ENCODE results near the gene COL13A1. TPM values are rescaled to one million over a fixed set of nuclear protein-coding genes. Genes with fewer than 3 reads are reported as not detected.
A peak's percentile ranks its signal among the peaks of the same experiment; 100 is the strongest.

COL13A1 gene
- total RNA-seq, 4 donors from 2014 or later: 2.0 to 3.8 TPM; not detected in 2

GRCh38 chr10:69800665-69801064, 1.0 kb upstream of the COL13A1 start:
- H3K27me3 ChIP-seq: peaks cover 0 to 60% (median 2%) of the 10 kb centered on the region in 4 donors
- H3K36me3 ChIP-seq: no peaks in the 10 kb centered on the region
- H3K9me3 ChIP-seq: peaks cover 0 to 5% (median 1%) of the 10 kb centered on the region in 3 donors
- 77 to 91% methylated on average over 2 of the region's 2 CpGs for WGBS, 2 donors
- H3K4me3 ChIP-seq: no peak overlapping the region
- intact Hi-C loops (cut with DNase I): loop anchor here (10.0 kb wide), 2 partner anchors 114 to 156 kb away; no protein-coding TSS in a partner anchor
- no peak overlapping the region for H3K27ac ChIP-seq
- peaks cover 8 to 34% (median 9%) of the 10 kb centered on the region in 3 donors for H3K4me1 ChIP-seq
- DNase-seq: no peak
- TF ChIP-seq CTCF (IDR thresholded peaks at IDR 0.05) (no peak), POLR2A (IDR thresholded peaks at IDR 0.05) (no peak)

DNA sequence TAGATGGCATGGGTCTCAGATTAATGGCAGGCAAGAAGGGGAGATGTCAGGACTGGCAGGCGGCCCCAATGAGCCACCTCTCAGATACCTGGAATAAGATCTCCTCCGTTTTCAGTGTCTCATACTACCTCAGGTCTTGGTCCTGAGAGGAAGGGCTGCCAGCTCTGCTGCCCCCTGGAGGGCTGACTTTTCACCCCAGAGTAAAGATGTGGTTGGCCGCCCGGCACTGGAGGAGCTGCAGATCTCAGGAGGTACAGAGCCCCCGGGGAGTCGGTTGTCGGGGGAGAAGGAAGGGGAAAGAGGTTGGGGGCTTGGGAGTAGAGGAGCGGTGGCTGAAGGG, 642 bp upstream of the COL13A1 start:
- no peaks in the 10 kb centered on the region for H3K36me3 ChIP-seq
- H3K4me1 ChIP-seq: peaks cover 8 to 34% (median 9%) of the 10 kb centered on the region in 3 donors
- peaks cover 0 to under 1% (median 0%) of the 10 kb centered on the region in 3 donors for H3K9me3 ChIP-seq
- intact Hi-C loops (cut with DNase I): loop anchor here (10.0 kb wide), 2 partner anchors 114 to 156 kb away; no protein-coding TSS in a partner anchor
- 12 to 18% methylated on average over 5 to 8 of the region's 8 CpGs for WGBS, 2 donors
- H3K27ac ChIP-seq: peak overlapping the region in 1 of 4 donors; percentile 57
- DNase-seq: no peak
- H3K27me3 ChIP-seq: peaks cover 0 to 58% (median 2%) of the 10 kb centered on the region in 4 donors
- no peak for TF ChIP-seq POLR2A (IDR thresholded peaks at IDR 0.05)
- TF ChIP-seq CTCF (IDR thresholded peaks at IDR 0.05): peak in 5 of 6 experiments; percentile 31 to 59 (median 41)
- H3K4me3 ChIP-seq: peak overlapping the region in 3 of 4 donors; percentile 43 to 68 (median 56)

GRCh38 chr10:69802424-69803161, 887 bp downstream of the COL13A1 start:
- Histone ChIP-seq H3K4me3 (peak overlapping the region; percentile 30 to 68 (median 50)), H3K36me3 (no peaks in the 10 kb centered on the region), H3K27me3 (peaks cover 0 to 48% (median 2%) of the 10 kb centered on the region in 4 donors), H3K4me1 (peaks cover 8 to 34% (median 9%) of the 10 kb centered on the region in 3 donors), H3K9me3 (no peaks in the 10 kb centered on the region), H3K27ac (peak overlapping the region in 1 of 4 donors; percentile 57)
- TF ChIP-seq POLR2A (IDR thresholded peaks at IDR 0.05): no peak
- TF ChIP-seq CTCF (IDR thresholded peaks at IDR 0.05): no peak
- 29% methylated on average over 5 of the region's 80 CpGs; no CpG with 5 or more reads in 1 of the 2 donors for WGBS, 2 donors
- no peak for DNase-seq
- intact Hi-C loops (cut with DNase I): loop anchor here (10.0 kb wide), 2 partner anchors 112 to 158 kb away; no protein-coding TSS in a partner anchor

DNA sequence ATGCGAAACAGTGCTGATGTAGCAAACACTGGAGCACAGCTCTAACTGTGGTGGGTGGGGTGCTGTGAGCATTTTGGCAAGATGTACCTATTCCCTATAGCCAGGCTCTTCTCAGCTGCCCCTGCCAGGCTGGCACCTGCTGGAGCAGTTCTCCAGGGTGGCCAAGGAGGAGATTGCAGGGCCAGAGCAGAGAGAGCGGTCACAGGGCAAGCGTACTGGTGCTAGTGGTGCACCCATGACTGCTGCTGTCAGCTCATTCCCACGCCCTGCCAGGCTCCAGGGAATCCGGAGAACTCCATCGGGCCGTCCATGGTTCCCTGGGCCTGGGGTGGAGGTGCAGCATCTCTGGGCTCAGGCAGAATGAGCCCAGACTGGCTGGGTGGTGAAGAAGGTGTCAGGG, 2.1 kb downstream of the COL13A1 start:
- 100% methylated on average over 1 of the region's 7 CpGs; no CpG with 5 or more reads in 1 of the 2 donors for WGBS, 2 donors
- intact Hi-C loops (cut with DNase I): loop anchor here (10.0 kb wide), 2 partner anchors 111 to 159 kb away; no protein-coding TSS in a partner anchor

More for the DNA sequence above, 2.1 kb downstream of the COL13A1 start:
- peaks cover 8 to 34% (median 9%) of the 10 kb centered on the region in 3 donors for H3K4me1 ChIP-seq
- no peaks in the 10 kb centered on the region for H3K36me3 ChIP-seq
- H3K9me3 ChIP-seq: no peaks in the 10 kb centered on the region
- H3K27ac ChIP-seq: no peak overlapping the region
- H3K4me3 ChIP-seq: no peak overlapping the region
- H3K27me3 ChIP-seq: peaks cover 0 to 41% (median 2%) of the 10 kb centered on the region in 4 donors
- TF ChIP-seq POLR2A (IDR thresholded peaks at IDR 0.05) (no peak), CTCF (IDR thresholded peaks at IDR 0.05) (no peak)
- no peak for DNase-seq

Measured in esophagus squamous epithelium (tissue), 5 donors.